ENCODE measurements around the gene PTTG1IP.

PTTG1IP gene

GRCh38 chr21:44858291-44858690 lies 15.2 kb downstream of the PTTG1IP start:
- DNase-seq: no peak

DNA sequence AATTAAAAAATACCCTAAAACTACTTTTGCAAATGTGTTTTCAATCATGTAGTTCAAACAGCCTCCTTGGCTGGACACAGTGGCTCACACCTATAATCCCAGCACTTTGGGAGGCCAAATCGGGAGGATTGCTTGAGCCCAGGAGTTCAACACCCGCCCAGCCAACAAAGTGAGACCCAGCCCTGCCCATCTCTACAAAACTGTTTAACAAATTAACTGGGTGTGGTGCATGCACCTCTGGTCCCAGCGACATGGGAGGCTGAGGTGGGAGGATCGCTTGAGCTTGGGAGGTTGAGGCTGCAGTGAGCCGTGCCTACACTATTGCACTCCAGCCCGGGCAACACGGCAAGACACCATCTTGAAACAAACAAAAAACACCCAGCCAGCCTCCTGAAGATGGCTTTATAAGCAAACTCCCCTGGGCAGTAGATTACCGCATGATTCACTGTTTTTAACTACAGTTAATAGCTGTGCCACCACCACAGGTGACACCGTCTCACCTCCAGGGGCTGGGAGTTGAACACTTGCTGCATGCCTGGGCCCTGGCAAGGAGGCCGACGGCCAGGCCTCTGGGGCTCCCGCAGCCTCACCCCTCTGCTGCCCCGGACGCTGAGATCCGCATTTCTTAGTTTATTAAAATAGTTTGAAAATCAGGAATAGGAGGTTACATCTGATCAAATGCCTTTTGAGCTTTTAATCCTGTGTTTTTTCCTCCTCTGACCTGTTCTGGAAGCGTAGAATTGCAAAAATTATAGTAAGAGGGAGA lies 16.2 kb downstream of the PTTG1IP start:
- DNase-seq: no peak

GRCh38 chr21:44856131-44856530 lies 17.4 kb downstream of the PTTG1IP start:
- no peak for DNase-seq

GRCh38 chr21:44855572-44855971 lies 17.9 kb downstream of the PTTG1IP start:
- no peak for DNase-seq

- DNase-seq: no peak
These were observed 18.6 kb downstream of the PTTG1IP start for GRCh38 chr21:44854664-44855446.

DNA sequence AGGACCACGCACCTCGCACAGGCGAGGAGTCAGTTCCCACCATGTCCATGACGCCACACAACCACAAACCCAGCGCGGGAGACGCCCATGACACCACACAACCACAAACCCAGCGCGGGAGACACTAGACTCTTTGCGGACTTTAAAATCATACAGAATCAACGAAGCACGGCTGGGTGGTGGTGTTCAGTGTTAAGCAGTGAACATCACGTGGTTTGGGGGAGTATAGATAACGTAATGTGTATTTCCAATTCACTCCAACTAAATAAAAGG lies 19.2 kb downstream of the PTTG1IP start:
- no peak for DNase-seq

DNA sequence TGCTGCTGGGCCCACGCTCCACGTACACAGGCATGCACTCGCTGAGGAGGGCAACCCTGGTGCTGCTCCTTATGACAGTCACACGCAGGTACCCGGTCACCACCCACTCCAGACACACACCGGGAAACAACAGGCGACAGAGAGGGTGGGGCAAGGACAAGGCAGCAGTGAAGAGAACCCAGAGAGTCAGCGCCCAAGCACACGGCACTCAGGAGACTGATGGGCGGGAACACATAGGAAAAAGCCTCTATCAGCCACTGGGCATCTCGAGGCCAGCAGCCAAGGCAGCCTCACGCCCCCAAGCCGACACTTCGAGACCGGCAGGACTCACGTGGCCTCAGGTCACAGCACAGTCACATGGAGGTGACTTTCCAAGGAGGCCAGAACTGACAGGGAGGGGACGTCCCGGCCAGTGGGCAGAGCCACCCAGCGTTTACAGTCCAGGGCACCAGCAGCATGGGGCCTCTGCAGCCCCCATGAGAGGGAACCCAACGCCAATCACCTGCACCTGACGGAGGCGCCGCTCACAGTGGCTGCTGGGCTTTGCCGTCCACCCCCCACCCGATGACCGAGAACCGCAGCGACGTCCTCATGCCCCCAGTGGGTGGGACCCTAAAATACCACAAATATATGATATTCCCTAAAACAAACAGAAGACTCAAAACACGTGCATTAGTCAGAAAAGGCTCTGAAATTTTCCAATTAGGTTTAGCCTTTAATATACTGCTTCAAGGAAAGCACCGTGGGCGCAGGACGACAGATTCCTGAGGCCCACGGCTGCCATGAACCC lies 19.7 kb downstream of the PTTG1IP start:
- DNase-seq: no peak

- DNase-seq: no peak
These were observed 22.4 kb downstream of the PTTG1IP start for GRCh38 chr21:44850905-44851657.

DNA sequence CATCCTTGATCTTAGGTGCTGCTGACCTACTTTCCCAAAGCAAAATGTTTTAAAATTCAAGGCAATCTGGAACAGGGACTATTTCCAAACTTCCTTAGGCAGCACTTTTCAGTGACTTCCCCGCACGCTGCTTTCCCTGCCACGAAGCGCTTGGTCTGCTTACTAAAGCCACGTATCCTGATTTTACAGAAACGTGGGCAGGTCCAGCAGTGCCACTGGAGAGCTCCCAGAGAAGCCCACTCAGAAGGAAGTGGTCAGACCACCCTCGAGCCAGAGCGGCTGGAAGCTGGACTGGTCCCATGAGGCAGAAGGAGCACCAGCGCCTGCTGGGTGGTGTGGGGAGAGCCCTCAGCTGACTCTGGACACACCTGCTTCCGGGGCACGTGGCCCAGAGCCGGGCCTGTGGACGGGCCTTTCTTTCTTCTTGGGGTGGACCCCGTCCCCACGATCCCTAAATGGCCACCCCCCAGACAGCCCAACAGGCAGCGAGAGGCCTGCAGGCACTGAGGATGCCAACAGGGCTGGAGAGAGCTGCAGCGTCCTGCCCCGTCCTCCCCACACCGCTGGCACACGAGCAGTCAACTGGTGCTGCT lies 23.2 kb downstream of the PTTG1IP start:
- DNase-seq: no peak

- DNase-seq: no peak
These were observed 23.8 kb downstream of the PTTG1IP start for GRCh38 chr21:44849616-44850130.

DNA sequence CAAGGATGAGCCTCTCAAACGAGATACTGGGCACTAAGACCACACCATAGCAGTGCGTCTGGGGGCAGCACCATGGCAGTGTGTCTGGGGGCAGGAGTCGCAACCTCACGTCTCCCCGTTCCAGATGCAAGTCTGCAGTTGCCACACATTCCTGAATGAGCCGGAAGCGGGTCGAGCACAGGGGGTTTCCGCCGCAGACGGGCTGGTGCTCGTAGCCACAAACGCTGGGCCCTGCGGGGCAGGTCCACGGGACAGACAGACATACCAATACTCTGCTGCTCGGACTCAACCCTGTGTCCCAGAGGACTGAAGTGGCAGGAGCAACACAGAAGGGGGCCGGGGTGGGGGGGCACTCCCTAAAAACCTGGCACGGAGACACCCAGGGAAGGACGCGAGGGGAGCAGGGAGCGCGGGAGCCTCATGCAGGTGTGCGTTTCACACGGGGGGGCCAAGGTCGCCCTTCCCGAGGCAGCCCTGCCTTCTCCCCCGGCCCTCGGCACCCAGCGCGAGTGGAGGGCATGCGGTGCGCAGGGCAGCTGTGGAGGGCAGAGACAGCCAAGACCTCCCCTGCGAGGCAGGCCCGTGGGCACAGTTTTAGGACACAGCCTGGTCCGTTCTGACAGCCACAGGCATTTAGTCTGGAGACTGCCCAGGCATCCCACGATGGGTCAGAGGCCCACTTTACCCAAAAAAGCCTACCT lies 24.5 kb downstream of the PTTG1IP start:
- DNase-seq: no peak

DNA sequence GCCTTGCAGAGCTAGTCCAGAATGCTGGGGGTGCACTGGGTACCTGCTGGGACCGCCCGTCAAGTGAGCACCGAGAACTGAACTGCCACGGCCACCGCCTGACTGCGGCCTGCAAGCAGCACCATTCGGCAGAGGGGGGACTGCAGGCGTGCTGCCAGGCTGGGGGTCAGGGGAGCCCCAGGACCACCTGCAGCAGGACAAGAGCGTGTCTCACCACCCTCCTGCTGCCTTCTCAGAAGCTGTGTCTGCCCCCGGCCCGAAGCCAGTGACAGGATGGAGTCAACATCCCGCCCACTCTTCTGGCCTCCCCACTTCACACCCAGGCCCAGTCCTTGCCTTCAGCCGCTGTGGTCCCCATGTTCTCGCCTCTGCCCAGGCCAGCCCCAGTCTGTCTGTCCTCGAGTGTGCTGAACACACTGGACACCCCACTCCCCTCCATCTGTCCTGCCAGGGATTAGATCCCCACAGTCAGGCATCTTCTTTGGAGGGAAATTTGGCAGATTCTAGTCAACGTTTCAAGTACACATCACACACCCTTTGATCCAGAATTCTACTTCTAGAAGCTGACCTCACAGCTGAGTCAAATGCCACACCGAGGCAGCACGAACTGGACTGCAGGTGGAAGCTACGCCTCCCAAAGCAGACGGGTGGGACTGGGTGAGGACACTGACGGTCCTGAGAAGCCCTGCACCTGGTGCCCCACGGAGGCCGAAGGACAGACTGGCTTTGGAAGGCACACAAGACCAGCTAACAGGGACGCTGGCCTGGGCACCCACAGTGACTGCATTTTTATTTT lies 26.0 kb downstream of the PTTG1IP start:
- DNase-seq: no peak

- no peak for DNase-seq
These were observed 26.8 kb downstream of the PTTG1IP start for GRCh38 chr21:44846485-44847260.

DNA sequence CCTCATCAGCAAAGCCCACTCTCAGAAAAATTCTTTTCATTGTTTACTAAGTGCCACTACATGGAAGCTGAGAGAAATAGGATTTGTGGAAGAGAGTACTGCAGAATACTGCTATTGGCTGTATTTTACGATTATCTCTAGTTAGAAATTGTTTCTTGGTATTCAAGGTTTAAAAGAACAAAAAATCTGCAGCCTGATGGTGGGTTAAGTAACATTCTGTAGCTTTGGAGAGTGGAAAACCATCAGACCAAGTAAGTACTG lies 27.3 kb downstream of the PTTG1IP start:
- no peak for DNase-seq

DNA sequence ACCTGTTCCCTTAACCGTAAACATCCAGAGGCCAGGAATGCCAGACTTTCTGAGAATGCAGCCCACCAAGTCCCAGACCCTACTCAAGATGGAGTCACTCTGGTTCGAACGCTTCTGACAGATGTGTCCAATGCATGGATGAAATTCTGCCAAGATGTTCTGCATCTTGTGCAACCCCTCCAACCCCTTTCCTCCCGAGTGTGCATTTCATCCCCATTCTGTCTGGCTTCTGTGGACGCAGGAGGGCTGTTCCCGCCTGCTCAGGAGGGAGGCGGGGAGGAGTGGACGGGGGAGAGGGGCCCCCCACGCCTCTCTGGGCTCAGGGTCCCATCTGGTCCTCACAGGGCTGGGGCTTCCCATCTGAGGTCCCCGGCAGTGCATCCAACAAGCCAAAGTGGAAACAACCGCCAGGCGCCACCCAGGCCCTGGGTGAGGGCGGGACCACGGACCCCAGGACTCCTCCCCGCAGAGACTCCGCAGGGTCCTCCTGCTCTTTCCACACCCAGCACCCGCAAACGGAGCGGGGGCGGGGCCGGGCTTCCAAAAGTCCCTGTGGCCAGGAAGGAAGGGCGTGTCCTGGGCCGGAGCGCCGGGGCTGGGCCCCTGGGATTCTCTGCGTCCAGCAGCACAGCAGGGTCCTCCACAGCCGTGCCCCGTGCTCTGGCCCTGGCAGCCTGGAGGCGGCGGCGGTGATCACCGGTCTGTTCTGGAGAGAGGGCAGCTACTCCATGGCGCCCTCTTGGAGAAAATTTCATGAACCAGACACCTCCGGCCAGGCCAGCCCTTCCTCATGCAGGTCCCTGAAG lies 27.9 kb downstream of the PTTG1IP start:
- DNase-seq: peak; percentile 41

- no peak for DNase-seq
These were observed 29.2 kb downstream of the PTTG1IP start for GRCh38 chr21:44844256-44844655.

GRCh38 chr21:44842721-44843445 lies 30.6 kb downstream of the PTTG1IP start:
- no peak for DNase-seq

DNA sequence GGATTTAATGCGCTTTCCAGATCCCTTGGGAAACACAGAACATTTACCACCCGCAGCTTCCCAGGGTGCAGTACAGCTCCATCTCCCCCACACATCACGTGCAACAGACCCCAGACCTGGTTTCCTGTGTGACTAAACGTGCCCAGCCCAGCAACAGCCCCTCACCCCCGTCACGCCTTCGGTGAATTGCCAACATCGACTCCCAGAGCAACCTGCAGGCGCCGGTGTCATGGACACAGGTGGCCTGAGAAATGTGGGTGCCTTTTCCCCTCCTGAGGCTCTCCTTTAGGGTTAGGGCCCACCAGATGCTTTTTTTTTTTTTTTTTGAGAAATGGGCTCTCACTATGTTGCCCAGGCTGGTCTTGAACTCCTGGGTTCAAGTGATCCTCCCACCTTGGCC lies 31.4 kb downstream of the PTTG1IP start:
- no peak for DNase-seq

- DNase-seq: no peak
These were observed 32.7 kb downstream of the PTTG1IP start for GRCh38 chr21:44840771-44841170.

Measured in activated CD4-positive, CD25-positive, alpha-beta regulatory T cell treated with anti-CD3 and anti-CD28 coated beads, Interleukin-2, amount 50 U/mL, for 72 hours (primary cell).